ENCODE results near the gene PLCH2.
"Not testable (repeated sequence)": the region's sequence is repeated elsewhere in the genome, so short reads cannot be mapped to it uniquely, and the experiment has no call there.

PLCH2 gene

DNA sequence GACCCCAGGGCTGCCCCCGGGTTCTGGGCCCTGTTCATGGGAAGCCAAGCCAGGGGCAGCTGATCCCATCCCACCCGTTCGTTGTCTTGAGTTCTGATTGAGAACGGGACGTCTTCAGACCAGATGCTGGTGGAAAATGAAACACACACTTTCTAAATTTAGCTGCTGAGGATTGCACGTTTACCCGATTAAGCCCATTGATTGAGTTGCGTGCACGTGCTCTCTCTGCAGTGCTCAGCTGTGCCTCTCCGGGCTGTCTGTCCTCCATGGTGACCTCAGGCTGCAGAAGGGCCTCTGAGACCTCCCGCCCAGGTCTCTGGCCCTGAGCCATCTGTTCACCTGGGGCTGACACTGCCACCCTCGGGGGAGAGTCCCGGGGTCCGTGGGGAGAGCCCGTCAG, 36.7 kb upstream of the PLCH2 start:
- Histone ChIP-seq H3K4me2 (ENCODE audit: low read depth, low read length, poor library complexity, severe bottlenecking) (no peak overlapping the region), H3K9me2 (replicated peaks; ENCODE audit: low read depth, low read length) (no peaks in the 10 kb centered on the region), H3K27me3 (ENCODE audit: insufficient read depth, low read length, poor library complexity, severe bottlenecking) (no peaks in the 10 kb centered on the region), H4K20me1 (ENCODE audit: insufficient read depth, low read length, poor library complexity, severe bottlenecking) (no peaks in the 10 kb centered on the region), H2AFZ (ENCODE audit: low read length) (no peak overlapping the region), H3K36me3 (ENCODE audit: insufficient read depth, low read length) (no peaks in the 10 kb centered on the region), H3K9me3 (ENCODE audit: insufficient read depth, low read depth, low read length) (no peaks in the 10 kb centered on the region), H3K4me3 (ENCODE audit: low read length, poor library complexity, severe bottlenecking) (no peak overlapping the region), H3K9ac (ENCODE audit: low read depth, low read length, poor library complexity, severe bottlenecking) (no peak overlapping the region), H3K4me1 (ENCODE audit: insufficient read depth, low read length, poor library complexity, severe bottlenecking) (no peaks in the 10 kb centered on the region), H3F3A (ENCODE audit: low read depth) (no peaks in the 10 kb centered on the region), H3K79me2 (ENCODE audit: insufficient read depth, low read length) (no peaks in the 10 kb centered on the region)
- TF ChIP-seq CTCF (conservative IDR thresholded peaks at IDR 0.05; ENCODE audit: low read length): no peak
- no peak for TF ChIP-seq EZH2phosphoT487 (IDR thresholded peaks at IDR 0.05; ENCODE audit: borderline replicate concordance)

DNA sequence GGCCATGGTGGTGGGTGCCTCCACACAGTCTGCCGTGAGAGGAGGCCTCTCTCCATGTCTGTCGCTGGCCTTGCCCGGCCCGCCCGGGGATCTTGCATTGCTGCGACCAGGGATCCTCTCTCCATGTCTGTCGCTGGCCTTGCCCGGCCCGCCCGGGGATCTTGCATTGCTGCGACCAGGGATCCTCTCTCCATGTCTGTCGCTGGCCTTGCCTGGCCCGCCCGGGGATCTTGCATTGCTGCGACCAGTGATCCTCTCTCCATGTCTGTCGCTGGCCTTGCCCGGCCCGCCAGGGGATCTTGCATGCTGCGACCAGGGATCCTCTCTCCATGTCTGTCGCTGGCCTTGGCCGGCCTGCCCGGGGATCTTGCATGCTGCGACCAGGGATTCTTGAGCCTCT, 35.7 kb upstream of the PLCH2 start:
- H3K4me3 ChIP-seq (ENCODE audit: low read length, poor library complexity, severe bottlenecking); H3K36me3 ChIP-seq (ENCODE audit: insufficient read depth, low read length); H3K9me3 ChIP-seq (ENCODE audit: insufficient read depth, low read depth, low read length); H3F3A ChIP-seq (ENCODE audit: low read depth); H2AFZ ChIP-seq (ENCODE audit: low read length); H3K9ac ChIP-seq (ENCODE audit: low read depth, low read length, poor library complexity, severe bottlenecking); H3K9me2 ChIP-seq (replicated peaks; ENCODE audit: low read depth, low read length); H3K4me2 ChIP-seq (ENCODE audit: low read depth, low read length, poor library complexity, severe bottlenecking); H3K79me2 ChIP-seq (ENCODE audit: insufficient read depth, low read length); H3K27me3 ChIP-seq (ENCODE audit: insufficient read depth, low read length, poor library complexity, severe bottlenecking); H4K20me1 ChIP-seq (ENCODE audit: insufficient read depth, low read length, poor library complexity, severe bottlenecking); H3K4me1 ChIP-seq (ENCODE audit: insufficient read depth, low read length, poor library complexity, severe bottlenecking): not testable (repeated sequence)

DNA sequence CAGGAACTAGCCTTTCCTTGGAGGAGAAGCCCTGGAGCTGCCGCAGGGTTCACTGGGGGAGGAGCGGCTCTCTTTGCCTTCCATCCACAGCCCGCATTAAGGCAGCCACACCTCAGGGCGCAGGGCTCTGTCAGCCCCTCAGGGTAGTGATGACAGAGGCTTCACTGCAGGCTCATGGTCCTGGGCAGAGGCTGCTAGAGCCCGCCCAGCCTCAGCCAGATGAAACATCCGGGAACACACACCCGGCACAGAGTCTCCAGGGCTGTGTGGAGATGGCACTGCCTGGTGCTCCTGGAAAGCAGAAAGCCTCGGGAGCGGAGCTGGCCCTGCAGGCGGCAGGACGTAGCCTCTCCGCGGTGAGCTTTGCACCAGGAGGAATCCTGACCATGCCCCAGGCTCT, 34.3 kb upstream of the PLCH2 start:
- Histone ChIP-seq H3K4me1 (ENCODE audit: insufficient read depth, low read length, poor library complexity, severe bottlenecking) (no peaks in the 10 kb centered on the region), H3K36me3 (ENCODE audit: insufficient read depth, low read length) (no peaks in the 10 kb centered on the region), H3K79me2 (ENCODE audit: insufficient read depth, low read length) (no peaks in the 10 kb centered on the region), H4K20me1 (ENCODE audit: insufficient read depth, low read length, poor library complexity, severe bottlenecking) (no peaks in the 10 kb centered on the region), H3K9me2 (replicated peaks; ENCODE audit: low read depth, low read length) (no peaks in the 10 kb centered on the region), H3F3A (ENCODE audit: low read depth) (no peaks in the 10 kb centered on the region), H3K9me3 (ENCODE audit: insufficient read depth, low read depth, low read length) (no peaks in the 10 kb centered on the region), H3K4me2 (ENCODE audit: low read depth, low read length, poor library complexity, severe bottlenecking) (no peak overlapping the region), H3K9ac (ENCODE audit: low read depth, low read length, poor library complexity, severe bottlenecking) (no peak overlapping the region), H2AFZ (ENCODE audit: low read length) (no peak overlapping the region), H3K27me3 (ENCODE audit: insufficient read depth, low read length, poor library complexity, severe bottlenecking) (no peaks in the 10 kb centered on the region), H3K4me3 (ENCODE audit: low read length, poor library complexity, severe bottlenecking) (no peak overlapping the region)
- TF ChIP-seq CTCF (conservative IDR thresholded peaks at IDR 0.05; ENCODE audit: low read length) (no peak), EZH2phosphoT487 (IDR thresholded peaks at IDR 0.05; ENCODE audit: borderline replicate concordance) (no peak)

DNA sequence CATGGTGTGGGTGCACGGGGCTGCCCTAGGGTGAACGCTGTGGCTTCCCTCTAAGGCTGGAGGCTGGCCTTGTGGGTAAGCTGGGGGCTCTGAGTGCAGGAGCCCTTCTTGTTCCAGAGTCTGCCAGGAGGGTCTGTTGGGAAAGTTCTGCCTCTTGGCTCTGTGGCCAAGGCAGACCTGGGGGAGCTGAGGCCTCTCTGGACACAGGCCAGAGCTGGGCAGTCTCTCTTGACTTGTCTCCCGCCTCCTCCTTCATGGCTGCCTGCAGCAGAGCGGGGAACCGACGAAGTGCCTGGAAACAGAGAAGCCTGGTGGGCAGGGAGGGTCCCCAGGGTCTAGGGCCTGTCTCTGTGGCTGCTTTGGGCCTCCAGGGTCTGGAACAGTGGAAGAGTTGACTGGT, 33.4 kb upstream of the PLCH2 start:
- Histone ChIP-seq H4K20me1 (ENCODE audit: insufficient read depth, low read length, poor library complexity, severe bottlenecking) (no peaks in the 10 kb centered on the region), H3F3A (ENCODE audit: low read depth) (no peaks in the 10 kb centered on the region), H3K36me3 (ENCODE audit: insufficient read depth, low read length) (no peaks in the 10 kb centered on the region), H3K4me1 (ENCODE audit: insufficient read depth, low read length, poor library complexity, severe bottlenecking) (no peaks in the 10 kb centered on the region), H3K4me3 (ENCODE audit: low read length, poor library complexity, severe bottlenecking) (no peak overlapping the region), H3K9ac (ENCODE audit: low read depth, low read length, poor library complexity, severe bottlenecking) (no peak overlapping the region), H3K27me3 (ENCODE audit: insufficient read depth, low read length, poor library complexity, severe bottlenecking) (no peaks in the 10 kb centered on the region), H3K9me2 (replicated peaks; ENCODE audit: low read depth, low read length) (no peaks in the 10 kb centered on the region), H3K4me2 (ENCODE audit: low read depth, low read length, poor library complexity, severe bottlenecking) (no peak overlapping the region), H3K79me2 (ENCODE audit: insufficient read depth, low read length) (no peaks in the 10 kb centered on the region), H3K9me3 (ENCODE audit: insufficient read depth, low read depth, low read length) (no peaks in the 10 kb centered on the region), H2AFZ (ENCODE audit: low read length) (no peak overlapping the region)
- no peak for TF ChIP-seq EZH2phosphoT487 (IDR thresholded peaks at IDR 0.05; ENCODE audit: borderline replicate concordance)
- TF ChIP-seq CTCF (conservative IDR thresholded peaks at IDR 0.05; ENCODE audit: low read length): no peak
